ENCODE results near the gene AGFG2. TPM values are rescaled to one million over a fixed set of nuclear protein-coding genes. Genes with fewer than 3 reads are reported as not detected.

Gene AGFG2
- total RNA-seq, 1 experiment from 2014 or later, result 42.5 TPM

GRCh38 chr7:100562195-100563099 is 23.4 kb downstream of the AGFG2 start:
- intact Hi-C loops (cut with micrococcal nuclease; ENCODE audit: unreplicated experiment) (no loop called here), in situ Hi-C loops (cut with HindIII; ENCODE audit: low pct_unique_long_range_greater_than_20kb, low sequenced_read_pairs) (no loop called here)
- H3K9me3 ChIP-seq (ENCODE audit: control insufficient read depth, insufficient read depth, low read depth, low read length), result no peaks in the 10 kb centered on the region
- CTCF ChIA-PET, result no interaction called here
- DNase-seq (ENCODE audit: low read depth, low spot score), result no peak
- no peaks in the 10 kb centered on the region for H3K27me3 ChIP-seq (ENCODE audit: control insufficient read depth, insufficient read depth, low read length)
- H3K27ac ChIP-seq (ENCODE audit: low read length), result no peak overlapping the region
- TF ChIP-seq TCF7L2 (IDR thresholded peaks at IDR 0.05; ENCODE audit: low read depth, low read length), result no peak
- no peak for TF ChIP-seq CTCF (IDR thresholded peaks at IDR 0.05)
- TF ChIP-seq POLR2AphosphoS5 (IDR thresholded peaks at IDR 0.05; ENCODE audit: low read depth, low read length), result no peak
- no peak for TF ChIP-seq SIN3A (IDR thresholded peaks at IDR 0.05; ENCODE audit: borderline replicate concordance, insufficient read depth, low read depth, low read length)
- TF ChIP-seq, protein P1, sequence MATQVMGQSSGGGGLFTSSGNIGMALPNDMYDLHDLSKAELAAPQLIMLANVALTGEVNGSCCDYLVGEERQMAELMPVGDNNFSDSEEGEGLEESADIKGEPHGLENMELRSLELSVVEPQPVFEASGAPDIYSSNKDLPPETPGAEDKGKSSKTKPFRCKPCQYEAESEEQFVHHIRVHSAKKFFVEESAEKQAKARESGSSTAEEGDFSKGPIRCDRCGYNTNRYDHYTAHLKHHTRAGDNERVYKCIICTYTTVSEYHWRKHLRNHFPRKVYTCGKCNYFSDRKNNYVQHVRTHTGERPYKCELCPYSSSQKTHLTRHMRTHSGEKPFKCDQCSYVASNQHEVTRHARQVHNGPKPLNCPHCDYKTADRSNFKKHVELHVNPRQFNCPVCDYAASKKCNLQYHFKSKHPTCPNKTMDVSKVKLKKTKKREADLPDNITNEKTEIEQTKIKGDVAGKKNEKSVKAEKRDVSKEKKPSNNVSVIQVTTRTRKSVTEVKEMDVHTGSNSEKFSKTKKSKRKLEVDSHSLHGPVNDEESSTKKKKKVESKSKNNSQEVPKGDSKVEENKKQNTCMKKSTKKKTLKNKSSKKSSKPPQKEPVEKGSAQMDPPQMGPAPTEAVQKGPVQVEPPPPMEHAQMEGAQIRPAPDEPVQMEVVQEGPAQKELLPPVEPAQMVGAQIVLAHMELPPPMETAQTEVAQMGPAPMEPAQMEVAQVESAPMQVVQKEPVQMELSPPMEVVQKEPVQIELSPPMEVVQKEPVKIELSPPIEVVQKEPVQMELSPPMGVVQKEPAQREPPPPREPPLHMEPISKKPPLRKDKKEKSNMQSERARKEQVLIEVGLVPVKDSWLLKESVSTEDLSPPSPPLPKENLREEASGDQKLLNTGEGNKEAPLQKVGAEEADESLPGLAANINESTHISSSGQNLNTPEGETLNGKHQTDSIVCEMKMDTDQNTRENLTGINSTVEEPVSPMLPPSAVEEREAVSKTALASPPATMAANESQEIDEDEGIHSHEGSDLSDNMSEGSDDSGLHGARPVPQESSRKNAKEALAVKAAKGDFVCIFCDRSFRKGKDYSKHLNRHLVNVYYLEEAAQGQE (IDR thresholded peaks at IDR 0.05; ENCODE audit: insufficient read depth in 1 of 2, low read depth in 2 of 2, low read length in 1 of 2), result no peak
- H3K4me1 ChIP-seq (ENCODE audit: control insufficient read depth, insufficient read depth, low read length), result peaks cover 12% of the 10 kb centered on the region
- BruUV-seq (replicated peaks), result no TSS peak
- POLR2A ChIA-PET, result interaction anchor here (0.6 kb wide), 1 partner anchor 133 kb away, joined by 12 read pairs; no protein-coding TSS in a partner anchor
- no peak for ATAC-seq
- H3K36me3 ChIP-seq (ENCODE audit: control insufficient read depth, insufficient read depth, low read length), result no peaks in the 10 kb centered on the region
- H3K4me3 ChIP-seq (ENCODE audit: low read depth in 2 of 2, low read length in 2 of 2), result no peak overlapping the region

GRCh38 chr7:100563100-100563564 is 24.1 kb downstream of the AGFG2 start:
- intact Hi-C loops (cut with micrococcal nuclease; ENCODE audit: unreplicated experiment) (no loop called here), in situ Hi-C loops (cut with HindIII; ENCODE audit: low pct_unique_long_range_greater_than_20kb, low sequenced_read_pairs) (no loop called here)
- H3K36me3 ChIP-seq (ENCODE audit: control insufficient read depth, insufficient read depth, low read length), result no peaks in the 10 kb centered on the region
- no peak for ATAC-seq
- no peak overlapping the region for H3K4me3 ChIP-seq (ENCODE audit: low read depth in 2 of 2, low read length in 2 of 2)
- peaks cover 19% of the 10 kb centered on the region for H3K4me1 ChIP-seq (ENCODE audit: control insufficient read depth, insufficient read depth, low read length)
- H3K27me3 ChIP-seq (ENCODE audit: control insufficient read depth, insufficient read depth, low read length), result no peaks in the 10 kb centered on the region
- ChIA-PET POLR2A (no interaction called here), CTCF (interaction anchor here (1.3 kb wide), 1 partner anchor 93 kb away, joined by 4 read pairs; no protein-coding TSS in a partner anchor)
- no peak for DNase-seq (ENCODE audit: low read depth, low spot score)
- H3K9me3 ChIP-seq (ENCODE audit: control insufficient read depth, insufficient read depth, low read depth, low read length), result no peaks in the 10 kb centered on the region
- TF ChIP-seq POLR2AphosphoS5 (IDR thresholded peaks at IDR 0.05; ENCODE audit: low read depth, low read length) (no peak), SIN3A (IDR thresholded peaks at IDR 0.05; ENCODE audit: borderline replicate concordance, insufficient read depth, low read depth, low read length) (no peak)
- TF ChIP-seq, protein P1 (IDR thresholded peaks at IDR 0.05; ENCODE audit: insufficient read depth in 1 of 2, low read depth in 2 of 2, low read length in 1 of 2), result no peak
- no TSS peak for BruUV-seq (replicated peaks)
- no peak overlapping the region for H3K27ac ChIP-seq (ENCODE audit: low read length)

Measured in Panc1 (cell line).